CD4-positive, alpha-beta T cell treated with Interleukin-15 for 4 hours (primary cell): ENCODE results near the gene MSL2.
"Not testable (repeated sequence)": the region's sequence is repeated elsewhere in the genome, so short reads cannot be mapped to it uniquely, and the experiment has no call there.

Experiments
- DNase-seq: peaks from one replicate; pipeline ENCODE4 v3.0.0-alpha.2; 2020; ENCODE audit warnings: low spot score

MSL2 gene

GRCh38 chr3:136193278-136194054 lies 2.7 kb downstream of the MSL2 start:
- no peak for DNase-seq

GRCh38 chr3:136192831-136193230 lies 3.3 kb downstream of the MSL2 start:
- no peak for DNase-seq

- not testable (repeated sequence) for DNase-seq
Observed at GRCh38 chr3:136192195-136192594, 3.9 kb downstream of the MSL2 start.

- DNase-seq, result no peak
Observed at GRCh38 chr3:136189859-136190617, 6.1 kb downstream of the MSL2 start.

- DNase-seq, result no peak
Observed at GRCh38 chr3:136189043-136189442, 7.1 kb downstream of the MSL2 start.

GRCh38 chr3:136187868-136188267 lies 8.3 kb downstream of the MSL2 start:
- DNase-seq, result no peak

- DNase-seq, result no peak
Observed at GRCh38 chr3:136186846-136187245, 9.3 kb downstream of the MSL2 start.

- no peak for DNase-seq
Observed at GRCh38 chr3:136186344-136186743, 9.8 kb downstream of the MSL2 start.

- DNase-seq, result no peak
Observed at GRCh38 chr3:136184703-136185102, 11.4 kb downstream of the MSL2 start.

GRCh38 chr3:136181741-136182140 lies 14.4 kb downstream of the MSL2 start:
- no peak for DNase-seq

GRCh38 chr3:136177876-136178275 lies 18.3 kb downstream of the MSL2 start:
- no peak for DNase-seq

GRCh38 chr3:136173939-136174490 lies 22.1 kb downstream of the MSL2 start:
- DNase-seq, result no peak

- no peak for DNase-seq
Observed at GRCh38 chr3:136171097-136171542, 25.0 kb downstream of the MSL2 start.

GRCh38 chr3:136168236-136168635 lies 27.9 kb downstream of the MSL2 start:
- DNase-seq, result not testable (repeated sequence)

GRCh38 chr3:136166507-136166906 lies 29.6 kb downstream of the MSL2 start:
- no peak for DNase-seq

- not testable (repeated sequence) for DNase-seq
Observed at GRCh38 chr3:136163607-136164006, 32.5 kb downstream of the MSL2 start.

GRCh38 chr3:136162322-136162721 lies 33.8 kb downstream of the MSL2 start:
- no peak for DNase-seq

- no peak for DNase-seq
Observed at GRCh38 chr3:136161516-136161915, 34.6 kb downstream of the MSL2 start.

GRCh38 chr3:136152963-136153362 lies 43.2 kb downstream of the MSL2 start:
- DNase-seq, result no peak

GRCh38 chr3:136152176-136152843 lies 43.8 kb downstream of the MSL2 start:
- DNase-seq, result no peak

GRCh38 chr3:136151219-136151618 lies 44.9 kb downstream of the MSL2 start:
- DNase-seq, result no peak

- DNase-seq, result no peak
Observed at GRCh38 chr3:136149667-136150066, 46.5 kb downstream of the MSL2 start.
